ENCODE measurements around the gene PPP1R18. TPM values are rescaled to one million over a fixed set of nuclear protein-coding genes. Genes with fewer than 3 reads are reported as not detected.
A peak's percentile ranks its signal among the peaks of the same experiment; 100 is the strongest.

The PPP1R18 gene
- total and polyA plus RNA-seq, 2 of the 4 experiments (the other 2 are of a cell fraction): 31.9 to 134 TPM

DNA sequence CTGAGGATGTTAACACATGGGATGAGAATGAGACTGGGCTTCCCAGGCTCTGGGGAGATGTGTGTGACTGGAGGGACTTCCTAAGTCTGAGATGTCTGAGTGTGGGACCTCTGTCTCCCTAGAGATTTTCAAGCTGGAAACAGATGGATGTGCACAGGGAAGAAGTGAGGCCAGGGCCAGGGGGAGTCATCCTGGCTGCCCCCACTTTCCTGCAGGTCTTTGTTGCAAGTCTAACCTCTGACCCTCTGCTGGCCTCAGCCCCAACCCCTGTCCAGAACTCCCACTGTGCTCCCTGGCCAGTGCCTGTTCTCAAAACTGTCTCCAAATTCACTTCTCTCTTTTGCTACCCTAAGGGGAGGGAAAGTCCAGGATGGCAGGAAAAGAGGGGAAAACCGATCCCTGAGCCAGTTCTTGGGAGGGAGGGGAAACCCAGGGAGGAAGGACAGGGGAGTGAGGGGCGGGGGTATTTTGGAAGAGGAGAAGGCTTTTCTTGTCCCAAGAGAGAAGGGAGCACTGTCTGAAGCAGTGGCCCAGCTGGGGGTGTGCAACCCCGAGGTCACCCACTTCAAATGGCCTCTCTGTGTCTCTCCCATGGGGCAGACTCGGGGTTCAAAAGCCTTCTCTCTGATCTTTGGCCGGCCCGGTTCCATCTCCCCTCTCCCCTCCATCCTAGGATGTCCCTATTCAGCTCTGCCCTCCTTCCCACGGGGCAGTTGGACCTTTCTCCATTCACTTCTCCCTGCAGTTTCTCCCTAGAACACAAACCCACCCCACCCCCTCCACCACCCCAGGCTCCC is 3.1 kb downstream of the PPP1R18 start:
- peak overlapping the region; percentile 100 for H3K14ac ChIP-seq (replicated peaks; ENCODE audit: low read depth, low read length)
- H3K4me2 ChIP-seq (ENCODE audit: low read depth, low read length): peak overlapping the region; percentile 96
- H2BK120ac ChIP-seq (ENCODE audit: low read depth, low read length): peak overlapping the region; percentile 88
- intact Hi-C loops (cut with micrococcal nuclease) (loop anchor here (5.0 kb wide), 1 partner anchor 404 kb away; no protein-coding TSS in a partner anchor), in situ Hi-C loops (cut with MboI; ENCODE audit: low sequenced_read_pairs) (loop anchor here (5.0 kb wide), 1 partner anchor 39 kb away; the partner anchor contains the start of gene TUBB), dilution Hi-C loops (cut with HindIII; ENCODE audit: low sequenced_read_pairs, unreplicated experiment) (no loop called here)
- peak overlapping the region; percentile 96 for H2BK5ac ChIP-seq (ENCODE audit: low read depth, low read length, poor library complexity, severe bottlenecking)
- ATAC-seq (ENCODE audit: low read depth) (no peak), DNase-seq (no peak)
- H3K4ac ChIP-seq (ENCODE audit: low read depth, low read length): peak overlapping the region; percentile 98
- ChIA-PET CTCF (no interaction called here), POLR2A (ENCODE audit: unreplicated experiment) (interaction anchor here (0.5 to 1.8 kb wide), 5 partner anchors 11 to 93 kb away, joined by 3 to 10 read pairs (median 6); partner anchors contain the start of gene DHX16)
- peak overlapping the region; percentile 61 for H4K5ac ChIP-seq (ENCODE audit: low read depth, low read length)
- peak overlapping the region; percentile 100 for H3K23ac ChIP-seq (ENCODE audit: low read depth, low read length)
- H3K9me1 ChIP-seq (ENCODE audit: insufficient read depth, low read length): no peaks in the 10 kb centered on the region
- peak overlapping the region; percentile 95 for H2AK9ac ChIP-seq (replicated peaks; ENCODE audit: low read depth, low read length, poor library complexity)
- peak overlapping the region; percentile 96; the same call in 2 of the 3 replicates for H2BK15ac ChIP-seq (ENCODE audit: low read depth, low read length)
- H3K36me3 ChIP-seq (ENCODE audit: control insufficient read depth, insufficient read depth, low read length): peaks cover 47% of the 10 kb centered on the region
- peak overlapping the region; percentile 100 for H3K27ac ChIP-seq (ENCODE audit: insufficient read depth, low read length)
- H2AK5ac ChIP-seq (ENCODE audit: low read depth, low read length): peak overlapping the region; percentile 98
- BruUV-seq (replicated peaks): no TSS peak
- no peaks in the 10 kb centered on the region for H3K27me3 ChIP-seq (ENCODE audit: control insufficient read depth, insufficient read depth, low read length)
- H3K9me3 ChIP-seq (ENCODE audit: control insufficient read depth, insufficient read depth, low read length): no peaks in the 10 kb centered on the region
- peaks cover 18% of the 10 kb centered on the region for H3K4me1 ChIP-seq (ENCODE audit: control insufficient read depth, insufficient read depth, low read length)
- H4K20me1 ChIP-seq (ENCODE audit: insufficient read depth, low read length): peaks cover 74% of the 10 kb centered on the region
- peaks cover 6 to 37% of the 10 kb centered on the region in 2 experiments; a peak in 3 of 4 replicates for H3K79me1 ChIP-seq (ENCODE audit: low read depth in 1 of 2, low read length in 2 of 2)
- peak overlapping the region; percentile 97 for H3K4me3 ChIP-seq (ENCODE audit: insufficient read depth, low read depth, low read length)
- H4K91ac ChIP-seq (ENCODE audit: insufficient read depth, low read depth, low read length): peak overlapping the region; percentile 99
- H3K18ac ChIP-seq (ENCODE audit: low read depth, low read length): peak overlapping the region; percentile 92
- 0% methylated on average over 1 of the region's 7 CpGs; no CpG with 5 or more reads in 1 of the 2 experiments for WGBS, 2 experiments (ENCODE audit: extremely low coverage in 2 of 2, insufficient read length in 1 of 2)
- peak overlapping the region; percentile 100 for H3K9ac ChIP-seq (ENCODE audit: low read depth, low read length)
- H2BK20ac ChIP-seq (ENCODE audit: low read depth, low read length): peak overlapping the region; percentile 53
- peak overlapping the region; percentile 40 for H2AFZ ChIP-seq (replicated peaks; ENCODE audit: low read length, poor library complexity)
- H4K8ac ChIP-seq (ENCODE audit: low read depth in 2 of 2, low read length in 2 of 2): peak overlapping the region; percentile 90 to 96
- H3K56ac ChIP-seq (ENCODE audit: extremely low read depth, insufficient read depth, low read length): peak overlapping the region; percentile 100
- TF ChIP-seq NFE2L2 (IDR thresholded peaks at IDR 0.05; ENCODE audit: low read depth, low read length) (no peak), MXI1 (IDR thresholded peaks at IDR 0.05; ENCODE audit: borderline replicate concordance, low read depth, low read length) (no peak), RFX5 (IDR thresholded peaks at IDR 0.05; ENCODE audit: low read depth, low read length) (no peak), CHD1 (IDR thresholded peaks at IDR 0.05; ENCODE audit: low read depth, low read length) (no peak), ELK1 (IDR thresholded peaks at IDR 0.05; ENCODE audit: borderline replicate concordance, low read depth, low read length) (no peak), RCOR1 (IDR thresholded peaks at IDR 0.05; ENCODE audit: insufficient replicate concordance, low read length) (no peak), MAFK (IDR thresholded peaks at IDR 0.05; ENCODE audit: low read depth, low read length) (no peak)

All from IMR-90 (cell line).